ENCODE measurements around the gene UNC79.
A peak's percentile ranks its signal among the peaks of the same experiment; 100 is the strongest.
"Not testable (repeated sequence)": the region's sequence is repeated elsewhere in the genome, so short reads cannot be mapped to it uniquely, and the experiment has no call there.

The UNC79 gene
- long read RNA-seq, partial matches to known transcripts = 0 of 6 reads
- long read RNA-seq, other reads (novel, unspliced or antisense) = 6 of 6 reads

DNA sequence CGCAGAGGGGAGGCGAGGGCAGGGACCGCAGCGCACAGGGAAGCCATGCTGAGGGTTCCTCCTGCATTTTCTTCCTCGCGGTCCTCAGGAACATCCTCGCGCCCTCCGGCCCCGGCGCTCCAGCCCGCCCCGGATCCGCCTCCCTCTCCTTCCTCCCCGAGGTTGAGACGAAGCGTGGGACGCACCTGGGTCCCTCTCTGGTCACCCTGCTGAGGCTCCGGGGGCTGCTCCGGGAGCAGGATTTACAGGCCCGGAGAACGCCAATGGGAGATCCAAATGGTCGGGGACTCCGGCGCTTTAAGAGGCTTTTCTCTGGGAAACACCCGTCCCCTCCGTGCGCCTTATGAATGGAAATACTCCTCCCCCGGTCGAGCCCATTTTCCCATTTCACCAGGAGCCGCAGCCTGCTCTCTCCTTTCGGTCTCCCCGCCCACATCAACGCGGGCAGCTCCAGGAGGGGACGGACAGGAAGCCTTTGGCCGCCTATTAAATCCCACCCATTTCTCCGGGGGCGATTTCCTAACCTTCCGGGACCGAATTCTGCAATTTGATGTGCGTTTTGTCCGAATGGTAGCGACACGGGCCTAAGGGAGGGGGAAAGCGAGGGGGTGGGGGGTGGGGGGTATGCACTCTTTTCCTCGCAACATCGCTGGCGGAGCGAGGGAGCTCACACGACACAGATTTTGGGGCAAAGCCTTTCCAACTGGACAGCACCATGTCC is at the start of gene UNC79:
Gene UNC79, plus strand, starts transcription at position 625 of the 721 bp plus-strand sequence. Its CDS starts 91 bp downstream, at position 716.
- Histone ChIP-seq H3K27ac (replicated peaks) (no peak within 1 kb of the TSS), H3K27me3 (ENCODE audit: insufficient read depth, poor library complexity, severe bottlenecking) (peaks cover 36% of the 10 kb centered on the region), H3K4me3 (replicated peaks; ENCODE audit: insufficient read depth, low read length) (peak within 1 kb of the TSS; percentile 24)
- DNase-seq (ENCODE audit: low read depth in 1 of 2, low spot score in 1 of 2) = no peak
- no peak for TF ChIP-seq SPI1 (IDR thresholded peaks at IDR 0.05; ENCODE audit: borderline replicate concordance, low read depth)
- TF ChIP-seq, protein P1, sequence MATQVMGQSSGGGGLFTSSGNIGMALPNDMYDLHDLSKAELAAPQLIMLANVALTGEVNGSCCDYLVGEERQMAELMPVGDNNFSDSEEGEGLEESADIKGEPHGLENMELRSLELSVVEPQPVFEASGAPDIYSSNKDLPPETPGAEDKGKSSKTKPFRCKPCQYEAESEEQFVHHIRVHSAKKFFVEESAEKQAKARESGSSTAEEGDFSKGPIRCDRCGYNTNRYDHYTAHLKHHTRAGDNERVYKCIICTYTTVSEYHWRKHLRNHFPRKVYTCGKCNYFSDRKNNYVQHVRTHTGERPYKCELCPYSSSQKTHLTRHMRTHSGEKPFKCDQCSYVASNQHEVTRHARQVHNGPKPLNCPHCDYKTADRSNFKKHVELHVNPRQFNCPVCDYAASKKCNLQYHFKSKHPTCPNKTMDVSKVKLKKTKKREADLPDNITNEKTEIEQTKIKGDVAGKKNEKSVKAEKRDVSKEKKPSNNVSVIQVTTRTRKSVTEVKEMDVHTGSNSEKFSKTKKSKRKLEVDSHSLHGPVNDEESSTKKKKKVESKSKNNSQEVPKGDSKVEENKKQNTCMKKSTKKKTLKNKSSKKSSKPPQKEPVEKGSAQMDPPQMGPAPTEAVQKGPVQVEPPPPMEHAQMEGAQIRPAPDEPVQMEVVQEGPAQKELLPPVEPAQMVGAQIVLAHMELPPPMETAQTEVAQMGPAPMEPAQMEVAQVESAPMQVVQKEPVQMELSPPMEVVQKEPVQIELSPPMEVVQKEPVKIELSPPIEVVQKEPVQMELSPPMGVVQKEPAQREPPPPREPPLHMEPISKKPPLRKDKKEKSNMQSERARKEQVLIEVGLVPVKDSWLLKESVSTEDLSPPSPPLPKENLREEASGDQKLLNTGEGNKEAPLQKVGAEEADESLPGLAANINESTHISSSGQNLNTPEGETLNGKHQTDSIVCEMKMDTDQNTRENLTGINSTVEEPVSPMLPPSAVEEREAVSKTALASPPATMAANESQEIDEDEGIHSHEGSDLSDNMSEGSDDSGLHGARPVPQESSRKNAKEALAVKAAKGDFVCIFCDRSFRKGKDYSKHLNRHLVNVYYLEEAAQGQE (IDR thresholded peaks at IDR 0.05; ENCODE audit: insufficient replicate concordance, low read depth) = peak; percentile 3

DNA sequence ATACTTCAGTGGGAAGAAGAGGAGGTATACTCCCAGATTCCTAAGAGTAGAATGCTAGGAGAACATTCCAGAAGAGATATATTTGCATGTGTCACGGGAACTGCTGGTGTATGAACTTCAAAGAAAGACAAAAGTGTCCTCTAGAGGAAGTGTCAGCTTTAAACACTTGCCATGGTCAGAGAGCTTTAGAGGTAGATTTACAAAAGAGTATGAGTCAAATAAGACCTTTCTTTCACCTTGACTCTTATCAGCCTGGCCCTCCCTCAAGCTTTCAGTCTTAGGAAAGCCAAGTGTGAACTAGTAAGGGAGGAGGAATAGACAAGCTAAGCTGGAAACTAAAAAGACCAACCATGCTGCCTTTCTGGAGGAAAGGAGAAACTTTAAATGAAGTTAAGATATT is 49.1 kb upstream of the UNC79 start:
- DNase-seq (ENCODE audit: low read depth in 1 of 2, low spot score in 1 of 2) = no peak
- no peak overlapping the region for H3K4me3 ChIP-seq (replicated peaks; ENCODE audit: insufficient read depth, low read length)
- H3K27ac ChIP-seq (replicated peaks) = no peak overlapping the region
- no peaks in the 10 kb centered on the region for H3K27me3 ChIP-seq (ENCODE audit: insufficient read depth, poor library complexity, severe bottlenecking)
- TF ChIP-seq GABPA (IDR thresholded peaks at IDR 0.05; ENCODE audit: low read depth) (no peak), SPI1 (IDR thresholded peaks at IDR 0.05; ENCODE audit: borderline replicate concordance, low read depth) (no peak), POLR2AphosphoS5 (IDR thresholded peaks at IDR 0.05; ENCODE audit: low read depth) (no peak)
- TF ChIP-seq, protein P1 (IDR thresholded peaks at IDR 0.05; ENCODE audit: insufficient replicate concordance, low read depth) = no peak
- TF ChIP-seq, protein P2, sequence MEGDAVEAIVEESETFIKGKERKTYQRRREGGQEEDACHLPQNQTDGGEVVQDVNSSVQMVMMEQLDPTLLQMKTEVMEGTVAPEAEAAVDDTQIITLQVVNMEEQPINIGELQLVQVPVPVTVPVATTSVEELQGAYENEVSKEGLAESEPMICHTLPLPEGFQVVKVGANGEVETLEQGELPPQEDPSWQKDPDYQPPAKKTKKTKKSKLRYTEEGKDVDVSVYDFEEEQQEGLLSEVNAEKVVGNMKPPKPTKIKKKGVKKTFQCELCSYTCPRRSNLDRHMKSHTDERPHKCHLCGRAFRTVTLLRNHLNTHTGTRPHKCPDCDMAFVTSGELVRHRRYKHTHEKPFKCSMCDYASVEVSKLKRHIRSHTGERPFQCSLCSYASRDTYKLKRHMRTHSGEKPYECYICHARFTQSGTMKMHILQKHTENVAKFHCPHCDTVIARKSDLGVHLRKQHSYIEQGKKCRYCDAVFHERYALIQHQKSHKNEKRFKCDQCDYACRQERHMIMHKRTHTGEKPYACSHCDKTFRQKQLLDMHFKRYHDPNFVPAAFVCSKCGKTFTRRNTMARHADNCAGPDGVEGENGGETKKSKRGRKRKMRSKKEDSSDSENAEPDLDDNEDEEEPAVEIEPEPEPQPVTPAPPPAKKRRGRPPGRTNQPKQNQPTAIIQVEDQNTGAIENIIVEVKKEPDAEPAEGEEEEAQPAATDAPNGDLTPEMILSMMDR (IDR thresholded peaks at IDR 0.05; ENCODE audit: insufficient read depth, low read length) = no peak

DNA sequence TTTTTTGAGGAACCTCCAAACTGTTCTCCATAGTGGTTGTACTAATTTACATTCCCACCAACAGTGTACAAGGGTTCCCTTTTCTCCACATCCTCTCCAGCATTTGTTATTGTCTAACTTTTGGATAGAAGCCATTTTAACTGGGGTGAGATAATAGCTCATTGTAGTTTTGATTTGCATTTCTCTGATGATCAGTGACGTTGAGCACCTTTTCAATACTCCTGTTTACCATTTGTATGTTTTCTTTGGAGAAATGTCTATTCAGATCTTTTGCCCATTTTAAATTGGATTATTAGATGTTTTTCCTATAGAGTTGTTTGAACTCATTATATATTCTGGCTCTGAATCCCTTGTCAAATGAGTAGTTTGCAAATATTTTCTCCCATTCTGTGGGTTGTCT is 46.5 kb upstream of the UNC79 start:
- H3K4me3 ChIP-seq (replicated peaks; ENCODE audit: insufficient read depth, low read length); H3K27me3 ChIP-seq (ENCODE audit: insufficient read depth, poor library complexity, severe bottlenecking); DNase-seq (ENCODE audit: low read depth in 1 of 2, low spot score in 1 of 2); H3K27ac ChIP-seq (replicated peaks): not testable (repeated sequence)

DNA sequence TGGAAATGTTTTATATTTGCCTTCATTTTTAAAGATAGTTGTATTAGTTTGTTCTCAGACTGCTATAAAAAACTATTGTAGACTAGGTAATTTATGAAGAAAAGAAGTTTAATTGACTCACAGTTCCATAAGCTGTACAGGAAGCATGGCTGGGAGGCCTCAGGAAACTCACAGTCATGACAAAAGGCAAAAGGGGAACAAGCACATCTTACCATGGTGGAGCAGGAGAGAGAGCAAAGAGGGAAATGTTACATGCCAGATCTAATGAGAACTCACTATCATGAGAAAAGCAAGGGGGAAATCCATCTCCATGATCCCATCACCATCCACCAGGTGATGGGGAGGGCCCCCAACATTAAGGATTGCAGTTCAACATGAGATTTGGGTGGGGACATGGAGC is 35.5 kb upstream of the UNC79 start:
- no peaks in the 10 kb centered on the region for H3K27me3 ChIP-seq (ENCODE audit: insufficient read depth, poor library complexity, severe bottlenecking)
- peak overlapping the region; percentile 58 for H3K27ac ChIP-seq (replicated peaks)
- TF ChIP-seq SPI1 (IDR thresholded peaks at IDR 0.05; ENCODE audit: borderline replicate concordance, low read depth) (peak; percentile 68; the same call in 1 of the 2 replicates), POLR2AphosphoS5 (IDR thresholded peaks at IDR 0.05; ENCODE audit: low read depth) (no peak)
- DNase-seq (ENCODE audit: low read depth in 1 of 2, low spot score in 1 of 2) = peak; percentile 41 to 79
- no peak overlapping the region for H3K4me3 ChIP-seq (replicated peaks; ENCODE audit: insufficient read depth, low read length)

DNA sequence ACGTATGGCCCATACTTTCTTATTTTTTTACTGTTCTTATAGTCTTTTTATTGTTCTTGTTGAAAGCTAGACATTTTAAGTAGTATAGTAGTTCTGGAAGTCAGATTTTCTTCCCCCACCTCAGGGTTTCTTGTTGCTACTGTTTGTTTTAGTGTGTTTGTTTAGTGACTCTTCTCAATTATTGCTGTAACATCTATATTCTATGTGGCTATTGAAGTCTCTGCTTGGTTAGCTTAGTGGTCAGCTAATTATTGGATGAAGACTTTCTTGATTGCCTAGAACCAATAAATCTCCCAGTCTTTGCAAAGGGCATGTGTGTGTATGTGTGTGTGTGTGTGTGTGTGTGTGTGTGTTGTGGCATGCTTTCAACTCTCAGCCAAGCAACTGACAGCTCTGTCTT is 34.3 kb upstream of the UNC79 start:
- Histone ChIP-seq H3K4me3 (replicated peaks; ENCODE audit: insufficient read depth, low read length) (no peak overlapping the region), H3K27me3 (ENCODE audit: insufficient read depth, poor library complexity, severe bottlenecking) (no peaks in the 10 kb centered on the region), H3K27ac (replicated peaks) (no peak overlapping the region)
- TF ChIP-seq, protein P1 (IDR thresholded peaks at IDR 0.05; ENCODE audit: insufficient replicate concordance, low read depth) = no peak
- TF ChIP-seq SPI1 (IDR thresholded peaks at IDR 0.05; ENCODE audit: borderline replicate concordance, low read depth) = no peak
- TF ChIP-seq GABPA (IDR thresholded peaks at IDR 0.05; ENCODE audit: low read depth) = no peak
- DNase-seq (ENCODE audit: low read depth in 1 of 2, low spot score in 1 of 2) = no peak
